Measurements from ENCODE around the gene LUC7L.

The LUC7L gene

DNA sequence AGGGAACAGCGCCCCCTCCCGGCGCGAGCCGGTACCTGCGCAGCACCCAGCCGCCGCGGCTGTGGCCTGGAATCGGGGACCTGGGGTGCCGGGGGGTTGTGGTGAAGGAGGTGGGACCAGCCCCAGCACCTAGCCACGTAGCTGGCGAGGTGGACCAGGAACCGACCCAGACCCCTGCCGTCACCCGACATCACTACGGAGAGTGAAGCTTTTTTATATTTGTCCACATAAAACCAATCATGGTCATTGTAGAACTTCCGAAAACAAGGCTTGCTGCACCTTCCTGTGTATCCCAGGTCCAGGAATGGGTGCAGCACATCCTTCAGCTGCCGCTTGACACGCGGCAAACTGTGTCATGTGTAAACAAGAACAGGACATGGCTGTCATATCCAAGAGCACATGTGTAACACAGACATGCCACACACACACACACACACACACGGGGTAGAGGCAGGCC, 47.7 kb downstream of the LUC7L start:
- H3K4me3 ChIP-seq (ENCODE audit: low read length), result no peak overlapping the region

DNA sequence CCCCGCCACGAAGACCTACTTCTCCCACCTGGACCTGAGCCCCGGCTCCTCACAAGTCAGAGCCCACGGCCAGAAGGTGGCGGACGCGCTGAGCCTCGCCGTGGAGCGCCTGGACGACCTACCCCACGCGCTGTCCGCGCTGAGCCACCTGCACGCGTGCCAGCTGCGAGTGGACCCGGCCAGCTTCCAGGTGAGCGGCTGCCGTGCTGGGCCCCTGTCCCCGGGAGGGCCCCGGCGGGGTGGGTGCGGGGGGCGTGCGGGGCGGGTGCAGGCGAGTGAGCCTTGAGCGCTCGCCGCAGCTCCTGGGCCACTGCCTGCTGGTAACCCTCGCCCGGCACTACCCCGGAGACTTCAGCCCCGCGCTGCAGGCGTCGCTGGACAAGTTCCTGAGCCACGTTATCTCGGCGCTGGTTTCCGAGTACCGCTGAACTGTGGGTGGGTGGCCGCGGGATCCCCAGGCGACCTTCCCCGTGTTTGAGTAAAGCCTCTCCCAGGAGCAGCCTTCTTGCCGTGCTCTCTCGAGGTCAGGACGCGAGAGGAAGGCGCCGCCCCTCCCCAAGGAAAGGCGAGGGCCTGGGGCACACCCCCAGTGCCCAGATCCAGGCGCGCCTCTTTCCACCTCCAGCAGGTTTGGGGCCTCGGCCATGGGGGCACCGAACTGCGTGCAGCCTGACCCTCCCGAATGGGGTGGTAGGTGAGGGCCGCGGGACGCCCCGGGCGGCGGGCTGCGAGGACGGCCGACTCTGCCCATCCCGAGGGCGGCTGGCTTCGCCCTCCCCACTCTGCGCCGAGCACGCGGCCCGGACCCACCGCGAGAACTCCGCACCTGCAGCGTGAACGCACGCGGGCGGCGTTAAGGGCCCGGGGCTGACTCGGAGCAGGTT, 48.3 kb downstream of the LUC7L start:
- TF ChIP-seq, protein P1, sequence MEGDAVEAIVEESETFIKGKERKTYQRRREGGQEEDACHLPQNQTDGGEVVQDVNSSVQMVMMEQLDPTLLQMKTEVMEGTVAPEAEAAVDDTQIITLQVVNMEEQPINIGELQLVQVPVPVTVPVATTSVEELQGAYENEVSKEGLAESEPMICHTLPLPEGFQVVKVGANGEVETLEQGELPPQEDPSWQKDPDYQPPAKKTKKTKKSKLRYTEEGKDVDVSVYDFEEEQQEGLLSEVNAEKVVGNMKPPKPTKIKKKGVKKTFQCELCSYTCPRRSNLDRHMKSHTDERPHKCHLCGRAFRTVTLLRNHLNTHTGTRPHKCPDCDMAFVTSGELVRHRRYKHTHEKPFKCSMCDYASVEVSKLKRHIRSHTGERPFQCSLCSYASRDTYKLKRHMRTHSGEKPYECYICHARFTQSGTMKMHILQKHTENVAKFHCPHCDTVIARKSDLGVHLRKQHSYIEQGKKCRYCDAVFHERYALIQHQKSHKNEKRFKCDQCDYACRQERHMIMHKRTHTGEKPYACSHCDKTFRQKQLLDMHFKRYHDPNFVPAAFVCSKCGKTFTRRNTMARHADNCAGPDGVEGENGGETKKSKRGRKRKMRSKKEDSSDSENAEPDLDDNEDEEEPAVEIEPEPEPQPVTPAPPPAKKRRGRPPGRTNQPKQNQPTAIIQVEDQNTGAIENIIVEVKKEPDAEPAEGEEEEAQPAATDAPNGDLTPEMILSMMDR (conservative IDR thresholded peaks at IDR 0.05; ENCODE audit: low read length), result peak; percentile 15; the same call in 1 of the 2 replicates
- peak overlapping the region; percentile 40 for H3K4me3 ChIP-seq (ENCODE audit: low read length)
- peak; percentile 42 for DNase-seq (ENCODE audit: low read depth)

More for the DNA sequence above, 47.7 kb downstream of the LUC7L start:
- TF ChIP-seq, protein P1 (conservative IDR thresholded peaks at IDR 0.05; ENCODE audit: low read length), result peak; percentile 67
- peak; percentile 13 for DNase-seq (ENCODE audit: low read depth)

DNA sequence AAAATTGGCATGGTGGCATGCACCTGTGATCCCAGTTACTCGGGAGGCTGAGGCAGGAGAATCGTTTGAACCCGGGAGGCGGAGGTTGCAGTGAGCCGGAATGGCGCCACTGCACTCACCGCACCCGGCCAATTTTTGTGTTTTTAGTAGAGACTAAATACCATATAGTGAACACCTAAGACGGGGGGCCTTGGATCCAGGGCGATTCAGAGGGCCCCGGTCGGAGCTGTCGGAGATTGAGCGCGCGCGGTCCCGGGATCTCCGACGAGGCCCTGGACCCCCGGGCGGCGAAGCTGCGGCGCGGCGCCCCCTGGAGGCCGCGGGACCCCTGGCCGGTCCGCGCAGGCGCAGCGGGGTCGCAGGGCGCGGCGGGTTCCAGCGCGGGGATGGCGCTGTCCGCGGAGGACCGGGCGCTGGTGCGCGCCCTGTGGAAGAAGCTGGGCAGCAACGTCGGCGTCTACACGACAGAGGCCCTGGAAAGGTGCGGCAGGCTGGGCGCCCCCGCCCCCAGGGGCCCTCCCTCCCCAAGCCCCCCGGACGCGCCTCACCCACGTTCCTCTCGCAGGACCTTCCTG, 49.1 kb downstream of the LUC7L start, which contains the start of gene HBQ1:
TSS of gene HBQ1 (plus strand) at position 359 of the 575 bp plus-strand sequence. CDS start at position 387, 28 bp downstream.
- TF ChIP-seq, protein P1 (conservative IDR thresholded peaks at IDR 0.05; ENCODE audit: low read length), result no peak
- DNase-seq (ENCODE audit: low read depth), result no peak
- peak within 1 kb of the TSS; percentile 40 for H3K4me3 ChIP-seq (ENCODE audit: low read length)

DNA sequence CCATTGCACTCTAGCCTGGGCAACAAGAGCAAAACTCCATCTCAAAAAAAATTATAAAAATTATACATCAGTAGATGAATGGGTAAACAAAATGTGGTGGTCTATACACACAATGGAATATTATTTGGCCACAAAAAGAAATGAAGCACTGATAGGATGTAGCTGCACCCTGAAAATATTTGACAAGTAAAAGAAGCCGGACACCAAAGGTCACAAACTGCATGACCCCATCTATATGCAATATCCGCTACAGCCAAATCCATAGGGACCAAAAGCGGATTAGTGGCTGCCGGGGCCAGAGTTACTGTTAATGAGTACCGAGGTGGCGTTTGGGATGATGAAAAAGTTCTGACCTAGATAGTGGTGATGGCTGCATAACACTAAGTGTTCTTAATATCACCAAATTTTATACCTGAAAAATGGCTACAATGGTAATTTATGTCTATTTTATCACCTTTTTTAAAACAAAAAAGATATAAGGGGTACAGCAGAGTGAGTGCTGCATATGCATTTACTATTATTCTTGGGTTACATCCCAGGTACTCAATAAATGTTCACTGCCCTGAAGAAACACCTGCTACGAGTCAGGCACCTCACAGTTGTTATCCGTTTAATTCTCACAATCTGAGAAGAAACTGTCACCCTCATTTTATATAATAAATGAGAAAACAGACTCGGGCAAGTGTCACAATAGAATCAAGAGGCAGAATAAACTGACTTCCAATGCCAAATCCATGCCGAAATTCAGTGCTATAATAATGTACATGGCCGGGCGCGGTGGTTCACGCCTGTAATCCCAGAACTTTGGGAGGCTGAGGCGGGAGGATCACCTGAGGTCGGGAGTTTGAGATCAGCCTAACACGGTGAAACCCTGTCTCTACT, 49.8 kb downstream of the LUC7L start:
- TF ChIP-seq, protein P1 (conservative IDR thresholded peaks at IDR 0.05; ENCODE audit: low read length), result no peak
- H3K4me3 ChIP-seq (ENCODE audit: low read length), result no peak overlapping the region
- DNase-seq (ENCODE audit: low read depth), result no peak

DNA sequence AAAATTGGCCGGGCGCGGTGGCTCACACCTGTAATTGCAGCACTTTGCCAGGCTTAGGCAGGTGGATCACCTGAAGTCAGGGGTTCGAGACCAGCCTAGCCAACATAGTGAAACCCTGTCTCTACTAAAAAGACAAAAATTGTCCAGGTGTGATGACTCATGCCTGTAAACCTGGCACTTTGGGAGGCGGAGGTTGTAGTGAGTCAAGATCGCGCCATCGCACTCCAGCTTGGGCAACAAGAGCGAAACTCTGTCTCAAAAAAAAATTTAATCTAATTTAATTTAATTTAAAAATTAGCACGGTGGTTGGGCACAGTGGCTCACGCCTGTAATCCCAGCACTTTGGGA, 50.6 kb downstream of the LUC7L start:
- no peak overlapping the region for H3K4me3 ChIP-seq (ENCODE audit: low read length)
- TF ChIP-seq, protein P1 (conservative IDR thresholded peaks at IDR 0.05; ENCODE audit: low read length), result no peak
- DNase-seq (ENCODE audit: low read depth), result no peak

DNA sequence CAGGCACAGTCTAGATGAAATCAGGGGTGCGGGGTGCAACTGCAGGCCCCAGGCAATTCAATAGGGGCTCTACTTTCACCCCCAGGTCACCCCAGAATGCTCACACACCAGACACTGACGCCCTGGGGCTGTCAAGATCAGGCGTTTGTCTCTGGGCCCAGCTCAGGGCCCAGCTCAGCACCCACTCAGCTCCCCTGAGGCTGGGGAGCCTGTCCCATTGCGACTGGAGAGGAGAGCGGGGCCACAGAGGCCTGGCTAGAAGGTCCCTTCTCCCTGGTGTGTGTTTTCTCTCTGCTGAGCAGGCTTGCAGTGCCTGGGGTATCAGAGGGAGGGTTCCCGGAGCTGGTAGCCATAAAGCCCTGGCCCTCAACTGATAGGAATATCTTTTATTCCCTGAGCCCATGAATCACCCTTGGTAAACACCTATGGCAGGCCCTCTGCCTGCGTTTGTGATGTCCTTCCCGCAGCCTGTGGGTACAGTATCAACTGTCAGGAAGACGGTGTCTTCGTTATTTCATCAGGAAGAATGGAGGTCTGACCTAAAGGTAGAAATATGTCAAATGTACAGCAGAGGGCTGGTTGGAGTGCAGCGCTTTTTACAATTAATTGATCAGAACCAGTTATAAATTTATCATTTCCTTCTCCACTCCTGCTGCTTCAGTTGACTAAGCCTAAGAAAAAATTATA, 51.1 kb downstream of the LUC7L start:
- DNase-seq (ENCODE audit: low read depth), result no peak
- TF ChIP-seq, protein P1 (conservative IDR thresholded peaks at IDR 0.05; ENCODE audit: low read length), result no peak
- no peak overlapping the region for H3K4me3 ChIP-seq (ENCODE audit: low read length)

All from AG10803 (cell line).